GM18907 (cell line): ENCODE results near the gene OSBPL3.
"Not testable (repeated sequence)": the region's sequence is repeated elsewhere in the genome, so short reads cannot be mapped to it uniquely, and the experiment has no call there.

Experiments
- ATAC-seq: cut with Tn5 transposase; IDR thresholded peaks from one replicate; pipeline ENCODE4 v1.9.1; 2021; ENCODE audit warnings: mild to moderate bottlenecking, moderate library complexity; ENCODE audit not compliant: unreplicated experiment

Gene OSBPL3

DNA sequence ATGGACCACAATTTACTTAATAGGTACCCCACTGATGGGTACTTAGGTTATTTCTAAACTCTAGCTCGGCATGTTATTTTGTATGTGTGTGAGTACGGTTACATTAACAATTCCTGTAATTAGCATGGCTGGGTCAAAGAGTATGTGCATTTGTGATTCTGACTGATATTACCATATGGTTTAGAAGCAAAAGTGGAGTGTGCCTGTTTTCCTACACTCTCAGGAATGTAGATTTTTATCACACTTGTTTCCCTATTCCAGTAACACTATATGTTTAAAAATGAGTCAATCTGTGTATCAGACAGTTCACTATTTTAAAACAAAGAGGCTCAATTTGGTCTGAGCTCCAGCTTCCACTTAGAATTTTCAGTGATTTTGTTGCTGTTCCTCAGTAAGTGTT, 178.1 kb downstream of the OSBPL3 start:
- ATAC-seq: no peak

DNA sequence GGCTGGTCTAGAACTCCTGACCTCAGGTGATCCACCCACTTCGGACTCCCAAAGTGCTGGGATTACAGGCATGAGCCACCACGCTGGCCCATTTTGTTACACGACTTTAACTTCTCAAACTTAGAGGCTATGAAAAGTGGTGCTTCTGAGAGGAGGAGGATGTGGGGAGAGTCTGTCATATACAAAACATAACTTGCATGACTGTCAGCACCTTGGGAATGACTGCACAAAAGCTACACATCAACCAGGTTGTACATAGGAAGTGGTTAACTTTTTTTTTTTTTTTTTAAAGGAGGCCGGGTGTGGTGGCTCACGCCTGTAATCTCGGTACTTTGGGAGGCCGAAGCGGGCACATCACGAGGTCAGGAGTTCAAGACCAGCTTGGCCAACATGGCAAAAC, 179.3 kb downstream of the OSBPL3 start:
- no peak for ATAC-seq

DNA sequence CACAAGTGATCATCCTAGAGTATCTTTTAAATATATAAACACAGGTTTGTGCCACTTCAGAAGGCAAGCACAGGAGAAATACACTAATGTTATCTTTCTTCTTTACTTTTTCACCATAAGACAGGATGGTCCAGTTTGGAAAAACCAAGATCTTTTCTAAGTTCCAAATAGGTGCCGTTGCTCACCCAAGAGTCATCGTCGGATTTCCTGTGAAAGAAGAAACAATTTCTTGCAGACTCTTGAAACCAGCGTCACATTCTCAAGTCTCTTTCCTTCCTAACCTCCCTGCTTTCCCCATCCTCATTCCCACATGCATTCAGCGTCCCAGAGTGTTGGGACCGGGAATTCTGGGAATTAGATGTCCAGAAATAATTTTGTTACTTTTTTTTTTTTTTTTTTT, 179.9 kb downstream of the OSBPL3 start:
- ATAC-seq: no peak

DNA sequence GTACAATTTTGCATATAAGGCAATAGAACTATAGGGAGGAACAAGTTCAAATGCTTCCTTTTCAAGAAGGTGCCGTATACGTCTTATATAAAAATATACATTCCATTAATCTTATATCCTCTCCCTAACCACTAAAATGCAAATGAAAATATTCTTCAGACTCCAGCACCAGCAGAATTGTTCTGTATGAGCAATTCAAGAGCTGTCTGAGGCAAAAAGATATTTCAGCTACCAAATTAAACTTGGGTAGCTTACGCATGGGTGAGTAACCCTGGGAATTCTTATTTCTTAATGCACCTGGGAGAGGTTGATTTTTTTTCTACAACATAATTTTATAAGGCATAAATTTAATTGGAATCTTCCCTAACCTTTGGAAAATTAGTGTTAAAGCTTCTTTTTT, 180.5 kb downstream of the OSBPL3 start:
- ATAC-seq: no peak

DNA sequence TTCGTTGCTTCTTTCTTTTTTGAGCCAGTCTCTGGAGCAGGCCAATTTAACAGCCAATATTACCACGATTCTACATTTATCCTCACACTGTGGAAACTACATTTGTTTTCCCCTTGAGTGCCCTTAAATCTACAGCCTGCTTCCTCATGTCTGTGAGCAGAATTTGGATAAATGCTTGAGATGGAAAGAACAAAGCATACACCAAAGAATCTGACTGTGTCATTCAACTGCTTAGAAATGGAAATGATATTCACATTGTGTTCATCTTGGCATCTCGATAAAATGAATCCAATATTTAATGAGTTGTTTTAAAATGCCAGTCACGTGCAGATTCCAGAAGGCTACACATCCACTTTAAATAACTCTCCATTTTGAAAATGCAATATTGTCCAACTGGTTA, 181.7 kb downstream of the OSBPL3 start:
- no peak for ATAC-seq

DNA sequence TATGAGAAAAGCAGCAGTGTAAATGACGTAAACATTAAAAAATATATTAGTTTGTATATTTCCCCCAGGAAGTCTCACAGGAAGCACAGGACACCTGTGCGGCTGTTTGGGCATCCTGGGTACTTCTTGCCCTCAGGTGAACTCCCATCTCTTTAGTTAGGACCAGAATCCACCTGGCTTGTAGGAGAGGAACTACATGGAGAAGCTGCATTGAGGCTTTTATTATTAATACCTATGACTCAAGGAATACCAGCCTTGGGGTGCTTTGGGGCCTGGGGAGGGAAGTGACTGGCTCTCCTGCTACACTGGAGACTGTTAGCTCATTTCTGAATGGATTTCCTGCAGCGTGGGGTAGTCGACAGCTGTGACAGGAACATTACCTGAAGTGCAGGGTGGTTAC, 182.7 kb downstream of the OSBPL3 start:
- ATAC-seq: no peak

- no peak for ATAC-seq
Measured at GRCh38 chr7:24795407-24795767, 184.6 kb downstream of the OSBPL3 start.

- not testable (repeated sequence) for ATAC-seq
Measured at GRCh38 chr7:24794751-24795406, 185.1 kb downstream of the OSBPL3 start.

DNA sequence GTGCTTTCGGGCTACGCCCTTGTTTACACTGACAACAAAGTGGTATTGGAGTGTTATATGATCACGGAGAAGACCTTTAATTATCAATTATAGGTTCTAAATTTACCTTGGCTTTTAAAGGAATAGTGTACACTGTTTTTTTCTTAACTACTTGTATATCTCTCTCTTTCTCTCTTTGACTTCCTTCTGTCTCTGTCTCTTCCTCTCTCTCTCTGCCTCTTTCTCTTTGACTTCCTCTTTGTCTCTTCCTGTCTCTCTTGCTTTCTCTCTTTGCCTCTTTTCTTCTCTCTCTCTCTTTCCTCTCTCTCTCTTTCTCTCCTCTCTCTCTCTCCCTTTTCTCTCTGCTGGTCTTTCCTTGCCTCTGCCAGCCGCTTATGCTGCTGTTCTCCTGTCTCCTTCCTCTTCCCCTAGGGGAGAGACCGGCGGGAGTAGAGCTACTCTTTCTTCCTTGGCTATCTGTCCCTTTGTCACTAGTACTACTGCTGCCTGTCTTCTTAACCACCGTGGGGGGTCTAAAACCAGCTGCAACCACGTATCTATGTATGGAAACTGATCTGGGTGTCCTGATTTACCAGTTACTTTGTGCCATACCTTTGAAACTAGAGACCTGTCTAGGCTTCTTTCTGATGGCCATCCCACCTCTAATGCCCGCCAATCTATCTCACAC, 185.9 kb downstream of the OSBPL3 start:
- no peak for ATAC-seq

DNA sequence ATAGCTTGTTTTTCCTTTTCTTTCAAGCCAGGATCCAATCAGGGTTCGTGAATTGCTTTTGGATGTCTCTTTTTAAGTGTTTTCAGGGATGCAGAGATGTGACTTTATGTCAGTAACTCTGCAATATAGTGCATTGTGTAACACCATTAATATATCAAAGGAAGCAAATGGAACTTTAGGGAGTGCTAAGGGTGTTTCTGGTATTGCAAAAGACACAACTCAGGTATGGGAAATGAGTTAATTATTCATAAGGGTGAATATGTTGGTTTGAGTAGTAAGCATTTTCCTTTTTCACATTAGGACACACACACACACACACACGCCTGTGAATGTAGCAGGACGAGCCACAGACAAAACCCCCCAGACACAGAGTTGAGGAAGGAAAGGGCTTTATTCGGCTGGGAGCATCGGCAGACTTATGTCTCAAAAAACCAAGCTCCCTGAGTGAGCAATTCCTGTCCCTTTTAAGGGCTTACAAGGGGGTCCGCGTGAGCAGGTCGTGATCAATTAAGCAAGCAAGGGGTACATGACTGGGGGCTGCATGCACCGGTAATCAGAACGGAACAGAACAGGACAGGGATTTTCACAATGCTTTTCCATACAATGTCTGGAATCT, 190.9 kb downstream of the OSBPL3 start:
- no peak for ATAC-seq

- ATAC-seq: no peak
Measured at GRCh38 chr7:24788075-24788474, 191.9 kb downstream of the OSBPL3 start.

DNA sequence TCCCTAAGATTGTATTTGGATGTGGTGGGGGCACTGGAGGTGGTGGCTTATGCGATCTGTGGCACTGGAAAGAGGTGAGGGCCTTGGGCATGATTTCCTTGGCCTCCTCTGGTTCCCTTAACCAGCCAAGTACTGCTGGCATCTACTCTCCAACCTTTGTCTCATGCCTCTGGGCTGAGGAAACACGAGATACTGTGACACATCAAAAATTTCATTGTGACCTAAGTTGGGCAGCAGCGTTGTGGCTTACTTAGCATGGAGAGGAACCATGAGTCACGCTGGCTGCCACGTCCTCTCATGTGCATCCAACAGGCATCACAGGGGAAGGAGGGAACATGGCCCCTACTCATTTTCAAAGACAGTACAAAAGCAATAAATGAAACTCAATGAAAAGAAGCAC, 193.0 kb downstream of the OSBPL3 start:
- ATAC-seq: no peak

- no peak for ATAC-seq
Measured at GRCh38 chr7:24786306-24786705, 193.7 kb downstream of the OSBPL3 start.

DNA sequence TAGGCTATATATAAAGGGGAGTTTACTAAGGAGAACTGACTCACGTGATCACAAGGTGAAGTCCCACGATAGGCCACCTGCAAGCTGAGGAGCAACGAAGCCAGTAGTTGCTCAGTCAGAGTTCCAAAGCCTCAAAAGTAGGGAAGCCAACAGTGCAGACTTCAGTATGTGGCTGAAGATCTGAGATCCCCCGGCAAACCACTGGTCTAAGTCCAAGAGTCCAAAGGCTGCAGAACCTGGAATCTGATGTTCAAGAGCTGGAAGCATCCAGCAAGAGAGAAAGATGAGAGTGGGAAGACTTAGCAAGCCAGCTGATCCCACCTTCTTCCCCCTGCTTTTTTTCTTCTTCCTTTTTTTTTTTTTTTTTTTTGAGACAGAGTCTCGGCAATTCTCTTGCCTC, 195.7 kb downstream of the OSBPL3 start:
- ATAC-seq: no peak

- no peak for ATAC-seq
Measured at GRCh38 chr7:24783698-24784097, 196.3 kb downstream of the OSBPL3 start.

- no peak for ATAC-seq
Measured at GRCh38 chr7:24781106-24781505, 198.9 kb downstream of the OSBPL3 start.

DNA sequence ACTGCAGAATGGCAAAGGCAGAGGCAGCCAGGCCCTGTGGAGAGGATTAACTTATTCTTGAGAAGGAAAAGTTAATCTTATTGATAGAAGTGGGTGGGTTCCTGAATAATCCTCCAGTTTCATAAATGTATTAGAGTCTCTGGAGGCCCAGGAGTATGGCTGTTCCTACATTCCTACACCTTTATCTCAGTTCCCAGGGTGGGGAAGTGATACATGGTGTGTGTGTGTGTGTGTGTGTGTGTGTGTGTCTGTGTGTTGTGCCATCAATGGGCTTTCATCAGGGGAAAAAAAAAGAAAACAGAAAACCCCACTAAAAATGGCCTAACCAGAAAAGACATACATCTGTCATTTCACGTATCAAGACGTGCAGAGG, 200.7 kb downstream of the OSBPL3 start:
- ATAC-seq: no peak

DNA sequence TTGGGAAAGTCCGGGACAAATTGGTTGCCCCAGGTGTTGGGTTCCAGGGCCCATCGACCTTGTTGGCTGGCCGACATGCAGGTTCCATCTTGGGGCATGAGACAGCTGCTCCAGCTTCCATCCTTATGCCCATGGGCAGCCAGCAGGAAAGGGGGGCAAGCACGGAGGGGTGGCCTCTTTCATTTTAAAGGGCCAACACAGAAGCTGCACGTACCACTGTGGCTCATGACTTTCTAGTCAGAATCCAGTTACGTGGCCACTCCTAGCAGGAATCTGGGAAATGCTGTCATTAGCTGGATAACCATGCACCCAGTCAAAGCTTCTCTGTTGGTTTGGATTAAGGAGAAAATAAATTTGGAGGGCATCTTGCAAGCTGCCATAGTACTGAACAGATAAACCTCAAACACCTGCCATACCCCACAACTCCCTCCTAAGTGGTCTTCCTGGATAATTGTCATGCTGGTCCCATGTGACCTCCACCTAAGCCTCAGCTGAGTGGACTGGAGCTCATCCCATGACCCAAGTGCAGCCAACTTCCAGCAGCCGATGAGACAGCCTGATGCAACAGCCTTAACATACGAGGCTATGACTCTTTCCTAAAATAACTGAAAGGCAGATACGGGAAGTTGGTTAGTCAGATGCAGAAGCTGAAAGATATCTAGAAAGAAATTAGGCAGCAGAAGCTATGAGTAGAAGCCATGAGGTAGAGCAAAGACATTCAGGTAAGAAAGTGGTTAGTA, 201.3 kb downstream of the OSBPL3 start:
- no peak for ATAC-seq

DNA sequence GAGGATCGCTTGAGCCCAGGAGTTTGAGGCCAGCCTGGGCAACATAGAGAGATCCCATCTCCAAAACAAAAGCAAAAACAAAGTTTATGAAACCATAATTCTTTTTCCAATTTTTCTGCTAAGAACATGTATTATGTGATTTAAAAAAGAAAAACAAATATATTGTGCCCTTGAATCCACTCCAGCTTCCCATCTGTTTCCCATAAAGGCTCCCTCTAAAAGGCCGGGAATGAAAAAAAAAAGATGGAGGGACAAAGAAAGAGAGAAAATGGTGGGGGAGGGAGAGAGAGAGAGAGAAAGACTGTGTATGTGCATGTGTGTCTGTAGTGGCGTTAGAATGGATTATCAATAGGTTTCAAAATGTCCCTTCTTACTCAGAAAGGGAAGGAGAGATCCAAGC, 202.2 kb downstream of the OSBPL3 start:
- no peak for ATAC-seq

DNA sequence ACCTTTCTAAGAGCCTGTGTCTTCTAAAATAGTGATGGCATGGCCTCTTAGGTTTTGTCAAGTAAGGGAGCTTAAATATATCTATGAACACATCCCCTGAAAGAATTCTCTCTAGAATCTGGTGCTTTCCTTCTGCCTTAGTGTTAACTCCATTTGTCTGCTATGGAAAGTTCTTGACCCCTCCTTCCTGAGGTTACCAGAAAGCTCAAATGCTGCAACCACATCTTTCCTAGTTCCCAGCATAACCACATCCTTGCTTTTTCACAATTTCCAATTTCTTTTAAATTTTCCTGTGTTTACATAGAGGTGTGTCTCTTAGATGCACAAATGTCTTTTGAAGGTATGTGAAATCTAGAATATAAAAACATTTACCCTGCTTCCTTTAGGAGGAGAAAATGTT, 206.3 kb downstream of the OSBPL3 start:
- ATAC-seq: no peak

DNA sequence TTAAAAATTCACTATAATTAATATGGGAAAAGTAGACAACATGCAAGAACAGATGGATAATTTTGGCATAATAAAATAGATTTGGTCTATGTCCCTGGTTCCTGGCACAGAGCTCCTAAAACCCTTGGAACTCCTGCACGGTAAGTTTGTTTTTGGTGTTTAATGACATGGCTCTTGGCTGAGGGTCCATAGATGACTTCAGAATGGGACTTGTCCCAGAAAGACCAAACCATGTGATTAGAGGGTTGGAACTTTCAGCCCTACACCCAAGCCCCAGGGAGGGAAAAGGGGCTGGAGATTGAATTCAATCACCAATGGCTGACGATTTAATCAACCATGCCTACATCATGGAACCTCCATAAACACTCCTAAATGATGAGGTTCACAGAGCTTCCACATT, 210.1 kb downstream of the OSBPL3 start:
- ATAC-seq: no peak
